GM04503 (cell line): ENCODE results near the gene SYDE2.

Experiments
- DNase-seq: peaks from one replicate; pipeline ENCODE4 v3.0.0-alpha.2; 2012; ENCODE audit warnings: low read depth

The SYDE2 gene

DNA sequence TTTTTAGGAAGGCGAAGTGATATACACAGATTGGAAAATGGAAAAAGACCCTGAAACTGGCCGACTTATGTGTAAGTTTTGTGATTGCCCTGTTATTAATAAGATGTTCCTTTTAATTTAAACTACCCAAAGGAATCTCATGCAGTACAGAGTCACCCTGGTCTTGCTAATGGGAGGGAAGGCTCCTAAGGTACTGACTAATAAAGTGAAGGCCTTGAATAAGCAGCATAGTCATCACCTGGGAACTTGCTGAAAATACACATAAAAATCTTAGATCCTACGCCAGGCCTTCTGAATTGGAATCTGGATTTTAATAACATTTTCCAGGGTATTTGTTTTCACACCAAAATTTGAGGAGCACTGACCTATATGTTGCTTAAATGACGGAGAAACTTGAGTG, 79.1 kb downstream of the SYDE2 start:
- DNase-seq: no peak

DNA sequence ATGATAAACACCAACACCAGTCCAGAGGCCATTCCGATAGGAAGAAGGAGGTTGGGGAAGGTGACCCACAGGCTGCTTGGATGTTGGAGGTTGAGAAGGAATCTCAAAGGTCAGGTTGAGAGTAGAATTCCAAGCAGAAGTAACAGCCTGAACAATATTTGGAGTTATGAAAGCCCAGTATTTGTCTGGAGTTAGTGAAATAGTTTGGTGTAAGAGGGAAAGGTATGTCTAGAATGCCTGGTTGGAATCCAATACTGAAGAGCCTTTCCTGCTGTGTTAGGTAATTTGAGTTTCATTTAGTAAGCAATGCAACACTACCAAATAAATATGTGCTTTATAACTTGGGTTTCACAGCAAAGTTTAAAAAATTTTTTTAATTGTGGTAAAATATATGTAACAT, 82.1 kb downstream of the SYDE2 start:
- DNase-seq: no peak

DNA sequence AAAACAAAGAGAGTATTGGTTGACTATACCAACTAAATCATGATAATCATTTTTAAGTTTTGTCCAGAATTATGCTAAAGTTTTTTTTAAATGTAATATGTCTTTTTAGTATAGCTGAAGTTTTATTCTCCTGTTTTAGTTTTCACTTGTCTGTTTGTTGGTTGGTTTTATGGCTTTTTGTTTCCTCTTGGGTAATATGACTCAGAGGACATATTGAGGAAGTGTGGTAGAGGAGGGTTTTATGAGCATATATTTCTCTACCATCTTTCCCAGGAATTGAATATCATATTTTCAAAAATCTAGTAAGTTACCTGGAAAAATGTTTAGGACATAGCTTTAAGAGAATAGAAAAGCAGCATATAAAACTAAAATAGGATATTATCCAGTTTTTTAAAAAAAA, 84.0 kb downstream of the SYDE2 start:
- DNase-seq: no peak

DNA sequence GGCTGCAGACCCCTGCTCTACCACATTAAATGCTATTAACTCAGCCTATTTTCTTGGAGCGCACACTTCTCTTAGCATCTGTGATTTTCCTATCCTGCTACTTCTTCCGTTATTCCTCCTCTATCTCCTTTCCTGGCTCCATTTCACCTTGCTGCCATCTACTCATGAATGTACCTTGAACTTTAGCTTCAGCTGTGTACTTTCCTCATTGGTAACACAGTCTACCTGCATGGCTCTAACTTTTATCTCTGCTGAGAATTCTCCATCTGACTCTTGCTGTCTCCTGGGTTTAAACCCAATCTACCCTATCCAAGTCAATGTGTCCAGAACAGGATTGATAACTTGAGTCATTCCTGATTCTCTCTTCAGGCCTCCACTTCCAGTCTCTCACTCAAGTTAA, 84.9 kb downstream of the SYDE2 start:
- DNase-seq: no peak

DNA sequence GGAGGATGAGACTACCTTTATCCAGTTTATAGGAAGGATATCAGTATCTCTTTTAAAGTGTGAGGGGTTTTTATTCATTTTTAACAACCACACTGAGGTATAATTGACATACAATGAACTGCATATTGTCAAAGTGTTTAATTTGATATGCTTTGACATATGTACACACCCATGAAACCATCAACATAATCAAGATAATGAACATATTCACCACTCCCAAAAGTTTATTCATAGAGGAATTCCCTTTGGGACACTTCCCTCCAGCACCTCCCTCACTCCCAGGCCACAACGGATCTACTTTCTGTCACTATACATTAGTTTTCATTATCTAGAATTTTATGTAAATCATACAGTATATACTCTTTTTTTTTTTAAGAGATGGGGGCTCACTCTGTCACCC, 89.1 kb downstream of the SYDE2 start:
- no peak for DNase-seq

DNA sequence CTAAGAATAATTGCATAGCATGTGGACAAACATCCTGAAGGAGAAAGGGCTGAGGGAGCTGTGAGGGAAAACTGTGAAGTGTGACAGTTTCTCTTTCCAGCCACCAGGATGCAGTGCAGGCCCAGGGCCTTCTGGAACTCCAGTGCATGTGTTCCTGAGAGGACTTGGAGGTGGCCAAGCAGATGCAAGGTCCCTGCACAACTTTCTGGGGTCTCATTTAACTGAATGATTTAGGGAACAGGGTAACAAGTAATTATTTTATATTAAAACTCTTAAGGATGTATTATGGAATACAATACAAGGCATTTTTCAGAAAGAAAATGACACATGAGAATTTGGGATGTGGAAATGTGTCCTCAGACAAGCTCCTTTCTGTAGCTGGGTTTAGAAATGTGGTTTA, 91.3 kb downstream of the SYDE2 start:
- no peak for DNase-seq
